ENCODE results near the gene DNAH17.

Gene DNAH17

GRCh38 chr17:78495634-78496033 lies 81.6 kb downstream of the DNAH17 start:
- DNase-seq (ENCODE audit: low read depth) = no peak
- TF ChIP-seq CTCF (conservative IDR thresholded peaks at IDR 0.05; ENCODE audit: low read length) = no peak
- H3K4me3 ChIP-seq (ENCODE audit: low read length) = no peak overlapping the region

- no peak for TF ChIP-seq CTCF (conservative IDR thresholded peaks at IDR 0.05; ENCODE audit: low read length)
- H3K4me3 ChIP-seq (ENCODE audit: low read length) = no peak overlapping the region
- DNase-seq (ENCODE audit: low read depth) = no peak
These were observed 82.4 kb downstream of the DNAH17 start for GRCh38 chr17:78494696-78495330.

- no peak for DNase-seq (ENCODE audit: low read depth)
- no peak overlapping the region for H3K4me3 ChIP-seq (ENCODE audit: low read length)
- TF ChIP-seq CTCF (conservative IDR thresholded peaks at IDR 0.05; ENCODE audit: low read length) = no peak
These were observed 83.1 kb downstream of the DNAH17 start for GRCh38 chr17:78493853-78494695.

- H3K4me3 ChIP-seq (ENCODE audit: low read length) = no peak overlapping the region
- TF ChIP-seq CTCF (conservative IDR thresholded peaks at IDR 0.05; ENCODE audit: low read length) = no peak
- no peak for DNase-seq (ENCODE audit: low read depth)
These were observed 83.7 kb downstream of the DNAH17 start for GRCh38 chr17:78493450-78493849.

- H3K4me3 ChIP-seq (ENCODE audit: low read length) = no peak overlapping the region
- no peak for TF ChIP-seq CTCF (conservative IDR thresholded peaks at IDR 0.05; ENCODE audit: low read length)
- no peak for DNase-seq (ENCODE audit: low read depth)
These were observed 84.9 kb downstream of the DNAH17 start for GRCh38 chr17:78492116-78492799.

GRCh38 chr17:78491236-78492115 lies 85.7 kb downstream of the DNAH17 start:
- TF ChIP-seq CTCF (conservative IDR thresholded peaks at IDR 0.05; ENCODE audit: low read length) = no peak
- no peak overlapping the region for H3K4me3 ChIP-seq (ENCODE audit: low read length)

More at GRCh38 chr17:78491236-78492115, 85.7 kb downstream of the DNAH17 start:
- DNase-seq (ENCODE audit: low read depth) = no peak

All from AG10803 (cell line).